Measurements from ENCODE around the gene ARHGAP18.

GRCh38 chr6:129747588-129748112 is 37.7 kb upstream of the ARHGAP18 start:
- no peak for TF ChIP-seq JUNB (IDR thresholded peaks at IDR 0.05)
- no peak for TF ChIP-seq POLR2A (IDR thresholded peaks at IDR 0.05; ENCODE audit: low read depth, low read length)
- TF ChIP-seq CTCF (IDR thresholded peaks at IDR 0.05 in 2 of 3, conservative IDR thresholded peaks at IDR 0.05 in 1 of 3; ENCODE audit: control insufficient read depth in 2 of 3, extremely low read depth in 1 of 3, insufficient read depth in 1 of 3, low read depth in 3 of 3, low read length in 3 of 3), result no peak
- TF ChIP-seq ZNF24 (IDR thresholded peaks at IDR 0.05), result no peak
- TF ChIP-seq CBX5 (IDR thresholded peaks at IDR 0.05; ENCODE audit: low read depth), result no peak
- no peak for TF ChIP-seq ZBTB33 (IDR thresholded peaks at IDR 0.05)
- no peak for TF ChIP-seq ZNF274 (IDR thresholded peaks at IDR 0.05; ENCODE audit: insufficient read depth, insufficient read length)
- TF ChIP-seq NR2C1 (IDR thresholded peaks at IDR 0.05), result no peak
- no peak for TF ChIP-seq NFIC (IDR thresholded peaks at IDR 0.05; ENCODE audit: low read depth, low read length)

Data from GM12878 (cell line).